A673 (cell line): Measurements from ENCODE around the gene GRM1. TPM values are rescaled to one million over a fixed set of nuclear protein-coding genes. Genes with fewer than 3 reads are reported as not detected.
A peak's percentile ranks its signal among the peaks of the same experiment; 100 is the strongest.

Experiments used
- BruUV-seq: library from RNA; stranded (reverse); fragments of 400-500 nt; replicated peaks from 2 replicates; lab custom pipeline; 2021; lab: Mats Ljungman, UMichigan
- CTCF ChIA-PET: fragments of 300-600 bp; sonication (Branson Sonifier 250); formaldehyde crosslinking; loops from one replicate; lab custom pipeline; 2022; ENCODE audit warnings: antibody characterized with exemption; lab: Charles Lee
- POLR2A ChIA-PET: fragments of 300-600 bp; sonication (Branson Sonifier 250); formaldehyde crosslinking; loops from one replicate; lab custom pipeline; 2022; ENCODE audit warnings: antibody characterized with exemption; ENCODE audit not compliant: low non-redundant PET; lab: Charles Lee
- DNase-seq: peaks from one replicate; pipeline ENCODE4 v3.0.0-alpha.2; 2015; ENCODE audit warnings: low spot score
- H3K27ac ChIP-seq: fragments of 200-600 bp; sonication (generic); 2 replicates; pipeline ENCODE4 v1.5.1; 2016; ENCODE audit warnings: mixed run types, low read depth, mild to moderate bottlenecking, mixed read lengths, antibody characterized with exemption, low read length; ENCODE audit not compliant: poor library complexity, severe bottlenecking
- H3K27me3 ChIP-seq: fragments of 200-600 bp; sonication (generic); replicated peaks from 2 replicates; pipeline ENCODE4 v1.6.1; 2017; ENCODE audit warnings: mixed run types, low read depth, mild to moderate bottlenecking, mixed read lengths, antibody characterized with exemption, low read length; ENCODE audit not compliant: insufficient read depth, poor library complexity
- H3K36me3 ChIP-seq: fragments of 200-600 bp; sonication (generic); 2 replicates; pipeline ENCODE4 v1.6.1; 2016; ENCODE audit warnings: mixed run types, mild to moderate bottlenecking, mixed read lengths, antibody characterized with exemption, low read length; ENCODE audit not compliant: insufficient read depth, poor library complexity, severe bottlenecking
- H3K4me1 ChIP-seq: fragments of 200-600 bp; sonication (generic); 2 replicates; pipeline ENCODE4 v1.6.1; 2017; ENCODE audit warnings: mixed run types, mild to moderate bottlenecking, mixed read lengths, antibody characterized with exemption, low read length; ENCODE audit not compliant: insufficient read depth, poor library complexity, severe bottlenecking
- H3K4me3 ChIP-seq: fragments of 200-600 bp; sonication (generic); 2 replicates; pipeline ENCODE4 v1.5.1; 2016; ENCODE audit warnings: low read depth, mixed run types, mild to moderate bottlenecking, mixed read lengths, low read length; ENCODE audit not compliant: poor library complexity, severe bottlenecking
- H3K9me3 ChIP-seq: fragments of 200-600 bp; sonication (generic); 2 replicates; pipeline ENCODE4 v1.6.1; 2016; ENCODE audit warnings: mixed run types, low read depth, mild to moderate bottlenecking, mixed read lengths, antibody characterized with exemption, low read length; ENCODE audit not compliant: poor library complexity, severe bottlenecking
- EZH2 ChIP-seq: fragments of 200-600 bp; sonication (generic); IDR thresholded peaks from 2 replicates; pipeline ENCODE4 v1.6.1; 2017; ENCODE audit warnings: borderline replicate concordance, low read depth, mild to moderate bottlenecking, mixed read lengths, antibody characterized with exemption, low read length; ENCODE audit not compliant: poor library complexity, severe bottlenecking
- intact Hi-C: fragments of 100-400 bp; cut with micrococcal nuclease; formaldehyde crosslinking; loops from one replicate; pipeline ENCODE4 v1.10.0; 2022; ENCODE audit not compliant: unreplicated experiment
- total RNA-seq: library from RNA; stranded (reverse); gene quantifications from 2 replicates; pipeline ENCODE4 v1.2.3, GENCODE V29; 2021
- TF ChIP-seq, protein P1 (sequence below): fragments of 300-800, 200-600 bp; sonication (generic); conservative IDR thresholded peaks from 2 replicates; pipeline ENCODE4 v1.5.1; 2017; ENCODE audit warnings: low read depth, mild to moderate bottlenecking, antibody characterized with exemption, low read length, moderate library complexity, mixed read lengths

The GRM1 gene
- total RNA-seq, 1 experiment from 2014 or later, result 0.11 TPM

DNA sequence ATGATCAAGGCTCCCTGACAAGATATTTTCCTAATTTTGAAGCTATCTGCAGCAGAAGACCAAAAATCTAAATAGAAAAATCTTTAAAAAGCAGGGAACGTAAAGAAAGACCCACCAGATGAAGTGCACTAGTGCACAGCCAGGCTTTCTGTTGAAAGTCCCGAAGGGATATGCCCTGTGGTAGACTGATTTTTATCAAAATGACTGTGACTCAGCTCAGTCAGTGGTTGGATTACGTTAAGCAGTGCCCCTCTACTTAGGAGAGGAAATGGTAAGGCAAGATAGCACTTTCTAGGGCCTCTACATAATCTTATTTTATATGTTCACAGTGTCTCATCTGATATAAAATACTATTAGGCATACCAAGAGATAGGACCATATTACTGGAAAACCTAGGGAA, 391.4 kb downstream of the GRM1 start:
- BruUV-seq, result no TSS peak
- peak; percentile 35 for DNase-seq
- TF ChIP-seq, protein P1, sequence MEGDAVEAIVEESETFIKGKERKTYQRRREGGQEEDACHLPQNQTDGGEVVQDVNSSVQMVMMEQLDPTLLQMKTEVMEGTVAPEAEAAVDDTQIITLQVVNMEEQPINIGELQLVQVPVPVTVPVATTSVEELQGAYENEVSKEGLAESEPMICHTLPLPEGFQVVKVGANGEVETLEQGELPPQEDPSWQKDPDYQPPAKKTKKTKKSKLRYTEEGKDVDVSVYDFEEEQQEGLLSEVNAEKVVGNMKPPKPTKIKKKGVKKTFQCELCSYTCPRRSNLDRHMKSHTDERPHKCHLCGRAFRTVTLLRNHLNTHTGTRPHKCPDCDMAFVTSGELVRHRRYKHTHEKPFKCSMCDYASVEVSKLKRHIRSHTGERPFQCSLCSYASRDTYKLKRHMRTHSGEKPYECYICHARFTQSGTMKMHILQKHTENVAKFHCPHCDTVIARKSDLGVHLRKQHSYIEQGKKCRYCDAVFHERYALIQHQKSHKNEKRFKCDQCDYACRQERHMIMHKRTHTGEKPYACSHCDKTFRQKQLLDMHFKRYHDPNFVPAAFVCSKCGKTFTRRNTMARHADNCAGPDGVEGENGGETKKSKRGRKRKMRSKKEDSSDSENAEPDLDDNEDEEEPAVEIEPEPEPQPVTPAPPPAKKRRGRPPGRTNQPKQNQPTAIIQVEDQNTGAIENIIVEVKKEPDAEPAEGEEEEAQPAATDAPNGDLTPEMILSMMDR, result no peak
- TF ChIP-seq EZH2, result no peak
- no peaks in the 10 kb centered on the region for H3K27me3 ChIP-seq
- CTCF ChIA-PET, result no interaction called here
- POLR2A ChIA-PET, result no interaction called here
- peaks cover 4% of the 10 kb centered on the region for H3K4me1 ChIP-seq
- H3K9me3 ChIP-seq, result no peaks in the 10 kb centered on the region
- H3K4me3 ChIP-seq, result no peak overlapping the region
- no peaks in the 10 kb centered on the region for H3K36me3 ChIP-seq
- intact Hi-C loops, result no loop called here
- no peak overlapping the region for H3K27ac ChIP-seq

DNA sequence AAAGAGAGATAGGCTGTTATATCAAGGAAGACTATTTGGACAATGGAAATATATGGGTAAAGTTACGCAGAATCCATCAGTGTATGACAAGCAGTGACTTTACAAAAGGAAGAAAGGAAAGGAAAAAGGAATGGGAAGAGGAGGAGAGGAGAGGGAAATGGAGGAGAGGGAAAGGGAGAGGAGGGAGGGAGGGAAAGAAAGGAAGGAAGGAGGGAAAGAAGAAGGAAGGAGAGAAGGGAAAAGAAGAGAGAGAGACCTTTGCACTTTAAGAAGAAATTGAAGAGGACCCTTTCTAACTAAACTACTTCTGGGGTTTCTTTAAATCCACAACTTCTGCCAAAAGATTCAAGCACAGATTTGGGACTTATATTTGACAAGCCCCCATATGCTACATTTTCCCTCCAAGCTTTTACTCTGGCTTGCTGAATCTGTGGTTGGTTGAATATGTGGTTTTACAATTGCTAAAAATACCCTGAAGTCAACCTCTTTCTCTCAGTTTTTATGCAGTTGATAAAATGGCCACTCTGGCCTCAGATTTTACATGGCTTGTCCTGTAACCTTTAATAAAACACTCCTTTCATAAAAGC, 394.0 kb downstream of the GRM1 start:
- H3K9me3 ChIP-seq, result no peaks in the 10 kb centered on the region
- H3K36me3 ChIP-seq, result no peaks in the 10 kb centered on the region
- peaks cover 2% of the 10 kb centered on the region for H3K4me1 ChIP-seq
- ChIA-PET CTCF (no interaction called here), POLR2A (no interaction called here)
- H3K4me3 ChIP-seq, result no peak overlapping the region
- no peaks in the 10 kb centered on the region for H3K27me3 ChIP-seq
- no peak overlapping the region for H3K27ac ChIP-seq
- DNase-seq, result no peak
- BruUV-seq, result no TSS peak
- TF ChIP-seq, protein P1, result no peak
- no peak for TF ChIP-seq EZH2
- intact Hi-C loops, result no loop called here

DNA sequence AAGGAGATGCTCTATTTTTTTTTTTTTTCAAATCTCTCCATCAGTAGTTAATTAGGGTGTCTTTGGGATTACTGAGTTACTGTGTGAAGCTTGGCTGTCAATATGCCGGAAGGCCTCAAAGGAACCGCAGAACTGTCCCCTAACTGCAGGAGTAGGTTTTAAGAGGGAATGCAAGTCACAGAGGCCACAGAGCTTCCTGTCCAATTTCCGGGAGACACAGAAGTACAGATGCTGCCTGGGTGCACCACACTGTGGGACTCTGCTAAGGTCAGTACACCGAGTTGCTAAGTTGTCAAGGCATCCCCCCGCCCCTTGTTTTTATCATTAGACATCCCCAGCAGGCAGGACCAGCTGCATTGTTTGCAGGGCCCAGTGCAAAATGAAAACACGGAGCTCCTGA, 394.6 kb downstream of the GRM1 start:
- no peaks in the 10 kb centered on the region for H3K4me1 ChIP-seq
- DNase-seq, result no peak
- H3K27ac ChIP-seq, result no peak overlapping the region
- no TSS peak for BruUV-seq
- no peaks in the 10 kb centered on the region for H3K9me3 ChIP-seq
- no peaks in the 10 kb centered on the region for H3K36me3 ChIP-seq
- intact Hi-C loops, result no loop called here
- CTCF ChIA-PET, result no interaction called here
- H3K4me3 ChIP-seq, result no peak overlapping the region
- POLR2A ChIA-PET, result no interaction called here
- no peak for TF ChIP-seq EZH2
- TF ChIP-seq, protein P1, result no peak
- no peaks in the 10 kb centered on the region for H3K27me3 ChIP-seq
